GM23248 (cell line): Measurements from ENCODE around the gene FAM120A. TPM values are rescaled to one million over a fixed set of nuclear protein-coding genes. Genes with fewer than 3 reads are reported as not detected.

Experiments used
- DNase-seq: peaks from one replicate; pipeline ENCODE4 v3.0.0-alpha.2; 2015
- H2AFZ ChIP-seq: fragments of 200-600 bp; sonication (generic); 2 replicates; pipeline ENCODE4 v1.6.1; 2016; ENCODE audit warnings: antibody characterized with exemption
- H3F3A ChIP-seq: fragments of 200-600 bp; sonication (generic); 2 replicates; pipeline ENCODE4 v1.6.1; 2016; ENCODE audit warnings: mild to moderate bottlenecking, antibody characterized with exemption, mixed run types; ENCODE audit not compliant: insufficient read depth
- H3K27ac ChIP-seq: fragments of 200-600 bp; sonication (generic); 2 replicates; pipeline ENCODE4 v1.5.1; 2016; ENCODE audit warnings: mild to moderate bottlenecking
- H3K27me3 ChIP-seq: fragments of 200-600 bp; sonication (generic); replicated peaks from 2 replicates; pipeline ENCODE4 v1.6.1; 2016; ENCODE audit warnings: mild to moderate bottlenecking; ENCODE audit not compliant: insufficient read depth
- H3K36me3 ChIP-seq: fragments of 200-600 bp; sonication (generic); 2 replicates; pipeline ENCODE4 v1.6.1; 2016; ENCODE audit warnings: low read depth, mild to moderate bottlenecking
- H3K4me1 ChIP-seq: fragments of 200-600 bp; sonication (generic); 2 replicates; pipeline ENCODE4 v1.6.1; 2016; ENCODE audit warnings: mild to moderate bottlenecking; ENCODE audit not compliant: insufficient read depth
- H3K4me2 ChIP-seq: fragments of 200-600 bp; sonication (generic); one replicate; pipeline ENCODE4 v1.6.1; 2016; ENCODE audit warnings: mild to moderate bottlenecking; ENCODE audit not compliant: unreplicated experiment
- H3K4me3 ChIP-seq: fragments of 200-600 bp; sonication (generic); 2 replicates; pipeline ENCODE4 v1.5.1; 2016; ENCODE audit warnings: mild to moderate bottlenecking
- H3K79me2 ChIP-seq: fragments of 200-600 bp; sonication (generic); 2 replicates; pipeline ENCODE4 v1.6.1; 2016; ENCODE audit warnings: mild to moderate bottlenecking; ENCODE audit not compliant: insufficient read depth
- H3K9ac ChIP-seq: fragments of 200-600 bp; sonication (generic); 2 replicates; pipeline ENCODE4 v1.6.1; 2016; ENCODE audit warnings: mild to moderate bottlenecking
- H3K9me2 ChIP-seq: fragments of 200-600 bp; sonication (generic); 2 replicates; pipeline ENCODE4 v1.6.1; 2016; ENCODE audit warnings: mixed run types, mild to moderate bottlenecking, moderate library complexity; ENCODE audit not compliant: insufficient read depth
- H3K9me3 ChIP-seq: fragments of 200-600 bp; sonication (generic); one replicate; pipeline ENCODE4 v1.6.1; 2017; ENCODE audit warnings: low read depth
- H4K20me1 ChIP-seq: fragments of 200-600 bp; sonication (generic); 2 replicates; pipeline ENCODE4 v1.6.0; 2016; ENCODE audit not compliant: insufficient read depth
- EZH2 ChIP-seq: fragments of 200-600 bp; sonication (generic); IDR thresholded peaks from 2 replicates; pipeline ENCODE4 v1.6.1; 2018; ENCODE audit warnings: antibody characterized with exemption, mild to moderate bottlenecking; ENCODE audit not compliant: insufficient read depth, poor library complexity, severe bottlenecking
- EZH2phosphoT487 ChIP-seq: fragments of 200-600 bp; sonication (generic); IDR thresholded peaks from 2 replicates; pipeline ENCODE4 v1.6.1; 2018; ENCODE audit warnings: antibody characterized with exemption, moderate library complexity, mild to moderate bottlenecking, low read depth; ENCODE audit not compliant: insufficient read depth
- WGBS, 2 experiments: methylation state at CpG; one replicate each; pipeline ENCODE4 v1.1.6; 2015 to 2017; ENCODE audit warnings: low lambda C conversion rate in 2 of 2, low coverage in 1 of 2; ENCODE audit errors: missing lambda C conversion rate in 2 of 2; 5-methylcytosine and 5-hydroxymethylcytosine counted together
- in situ Hi-C: fragments of 300-500 bp; cut with MboI; formaldehyde crosslinking; loops from 2 replicates; pipeline ENCODE4 v1.15.0; 2020
- polyA plus RNA-seq: library from polyadenylated mRNA; unstranded; fragments of >200 nt; fragmentation: Nextera tagmentation; extraction: Ambion mirVana; gene quantifications from 2 replicates; pipeline ENCODE4 v1.2.1, GENCODE V29; 2016
- total RNA-seq: library from RNA; depleted of rRNA; stranded (reverse); fragments of >200 nt; shearing (Covaris generic); gene quantifications from 2 replicates; pipeline ENCODE4 v1.2.3, GENCODE V29; 2014

FAM120A gene
- total and polyA plus RNA-seq, 2 experiments from 2014 or later: 28.9 to 90.5 TPM

DNA sequence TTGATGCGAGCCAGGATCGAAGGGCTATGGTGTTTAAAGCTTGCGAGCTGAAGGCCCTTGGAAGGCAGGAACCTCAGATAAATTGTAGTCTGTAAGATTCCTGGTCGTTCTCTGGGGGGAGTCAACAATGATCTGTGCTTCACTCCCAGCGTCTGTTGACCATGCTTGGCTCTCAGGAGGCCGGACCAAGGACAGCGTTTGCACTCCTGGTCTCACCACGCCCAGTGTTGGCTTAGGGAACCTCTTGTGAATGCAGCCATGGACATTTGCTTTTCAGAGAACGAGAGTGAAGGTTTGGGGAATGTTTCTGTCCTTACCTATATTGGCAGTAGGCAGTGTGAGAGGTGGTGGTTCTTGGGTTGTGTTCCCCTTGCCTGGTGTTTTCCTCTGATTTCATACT, 62.1 kb downstream of the FAM120A start:
- 82 to 86% methylated on average over 9 of the region's 9 CpGs for WGBS, 2 experiments
- TF ChIP-seq EZH2phosphoT487 (no peak), EZH2 (no peak)
- in situ Hi-C loops: no loop called here

DNA sequence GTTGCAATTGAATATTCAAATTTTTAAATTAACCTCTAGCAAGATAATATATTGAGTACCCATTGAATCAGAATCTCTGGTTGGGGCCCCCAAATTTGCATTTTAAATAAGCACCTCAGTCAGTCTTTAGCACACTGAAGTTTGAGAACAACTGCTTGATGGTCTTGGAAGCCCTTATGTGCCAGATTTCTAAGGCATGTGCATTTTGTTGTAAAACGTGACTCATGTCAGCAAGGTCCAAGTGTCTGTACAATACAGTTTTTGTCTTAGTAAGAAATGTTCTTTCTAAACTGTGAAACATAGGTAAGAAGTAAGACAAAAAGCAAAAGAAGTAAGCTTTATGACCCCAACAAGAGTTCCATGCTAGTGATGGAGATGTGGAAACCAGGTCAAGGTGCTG, 65.8 kb downstream of the FAM120A start:
- Histone ChIP-seq H3K9me3 (no peaks in the 10 kb centered on the region), H3K27ac (0 out of 2 replicates have a peak overlapping the region, but pooled peaks have one; percentile 8), H3F3A (no peaks in the 10 kb centered on the region), H3K4me2 (no peak overlapping the region), H3K4me3 (no peak overlapping the region), H3K27me3 (no peaks in the 10 kb centered on the region), H3K36me3 (peaks cover 14% of the 10 kb centered on the region), H4K20me1 (peaks cover 4% of the 10 kb centered on the region; the same call in 1 of the 2 replicates), H3K79me2 (peaks cover 92% of the 10 kb centered on the region), H3K9ac (no peak overlapping the region), H3K4me1 (peaks cover 5% of the 10 kb centered on the region; the same call in 1 of the 2 replicates), H3K9me2 (no peaks in the 10 kb centered on the region), H2AFZ (no peak overlapping the region)
- in situ Hi-C loops: no loop called here
- DNase-seq: peak; percentile 58
- TF ChIP-seq EZH2phosphoT487 (no peak), EZH2 (no peak)
- 13 to 17% methylated on average over 1 of the region's 1 CpG for WGBS, 2 experiments

More for the DNA sequence above, 62.1 kb downstream of the FAM120A start:
- Histone ChIP-seq H3K9ac (no peak overlapping the region), H3K27me3 (no peaks in the 10 kb centered on the region), H3K4me3 (no peak overlapping the region), H3F3A (no peaks in the 10 kb centered on the region), H3K4me1 (peaks cover 5% of the 10 kb centered on the region; the same call in 1 of the 2 replicates), H3K79me2 (peaks cover 92% of the 10 kb centered on the region), H3K36me3 (peaks cover 5% of the 10 kb centered on the region), H3K27ac (no peak overlapping the region), H3K9me2 (no peaks in the 10 kb centered on the region), H2AFZ (no peak overlapping the region), H3K9me3 (no peaks in the 10 kb centered on the region), H4K20me1 (peaks cover 4% of the 10 kb centered on the region; the same call in 1 of the 2 replicates), H3K4me2 (no peak overlapping the region)
- DNase-seq: no peak

DNA sequence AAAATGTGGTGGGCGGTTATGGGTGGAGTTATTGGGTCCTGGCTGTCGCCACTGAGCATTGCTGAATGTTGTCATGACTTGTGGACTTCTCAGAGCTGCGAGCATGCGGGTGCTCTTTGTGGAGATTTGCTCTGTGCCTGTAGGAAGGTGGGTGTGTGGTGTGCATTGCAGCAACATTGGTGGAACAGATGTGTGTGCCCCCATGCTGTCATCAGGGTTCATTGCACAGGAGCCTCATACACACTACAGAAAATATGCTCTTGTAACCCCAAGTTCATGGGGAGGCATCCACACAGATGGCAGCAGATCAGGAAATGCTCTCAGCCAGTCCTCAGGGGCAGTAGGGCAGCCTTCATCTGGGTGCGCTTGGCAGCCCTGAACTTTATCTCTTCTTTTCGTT, 69.0 kb downstream of the FAM120A start:
- H3F3A ChIP-seq: no peaks in the 10 kb centered on the region
- no peak for DNase-seq
- H2AFZ ChIP-seq: no peak overlapping the region
- peaks cover 4% of the 10 kb centered on the region; the same call in 1 of the 2 replicates for H4K20me1 ChIP-seq
- H3K27me3 ChIP-seq: no peaks in the 10 kb centered on the region
- in situ Hi-C loops: no loop called here
- H3K79me2 ChIP-seq: peaks cover 96% of the 10 kb centered on the region
- no peak overlapping the region for H3K4me3 ChIP-seq
- H3K9ac ChIP-seq: no peak overlapping the region
- 89 to 92% methylated on average over 6 of the region's 6 CpGs for WGBS, 2 experiments
- H3K4me1 ChIP-seq: peaks cover 5% of the 10 kb centered on the region; the same call in 1 of the 2 replicates
- H3K4me2 ChIP-seq: no peak overlapping the region
- no peak overlapping the region for H3K27ac ChIP-seq
- H3K9me3 ChIP-seq: no peaks in the 10 kb centered on the region
- no peaks in the 10 kb centered on the region for H3K9me2 ChIP-seq
- H3K36me3 ChIP-seq: peaks cover 14% of the 10 kb centered on the region
- TF ChIP-seq EZH2phosphoT487 (no peak), EZH2 (no peak)

DNA sequence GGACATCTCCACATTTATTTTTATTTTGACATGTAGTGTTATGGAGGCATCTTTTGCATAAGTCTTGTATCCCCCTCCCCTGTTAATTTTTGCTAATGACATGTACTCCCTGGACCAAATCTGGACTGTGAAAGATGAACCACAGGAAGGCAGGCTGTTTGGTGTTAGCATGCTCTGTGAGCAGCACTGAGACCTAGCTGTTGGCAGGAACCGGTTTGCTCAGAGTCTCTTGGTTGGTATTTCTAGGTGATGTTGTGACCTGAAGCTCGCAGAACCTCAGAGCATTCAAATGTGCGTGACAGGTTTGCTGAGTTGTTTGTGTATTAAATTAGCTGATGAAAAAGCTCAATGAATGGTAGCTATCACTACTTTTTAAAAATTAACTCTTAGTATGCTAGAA, 71.3 kb downstream of the FAM120A start:
- Histone ChIP-seq H3K36me3 (peaks cover 14% of the 10 kb centered on the region), H3K4me3 (no peak overlapping the region), H3K79me2 (peaks cover 96% of the 10 kb centered on the region), H3K27me3 (no peaks in the 10 kb centered on the region), H3K4me1 (no peaks in the 10 kb centered on the region; the same call in 1 of the 2 replicates), H4K20me1 (0 out of 2 replicates have a peak, but pooled peaks cover 2% of the 10 kb centered on the region), H3K9me2 (no peaks in the 10 kb centered on the region), H3K4me2 (no peak overlapping the region), H3K27ac (no peak overlapping the region), H3F3A (no peaks in the 10 kb centered on the region), H3K9me3 (no peaks in the 10 kb centered on the region), H3K9ac (no peak overlapping the region), H2AFZ (no peak overlapping the region)
- no peak for DNase-seq
- in situ Hi-C loops: no loop called here
- 98 to 100% methylated on average over 3 of the region's 3 CpGs for WGBS, 2 experiments
- TF ChIP-seq EZH2: no peak
